Activated CD8-positive, alpha-beta T cell treated with anti-CD3 and anti-CD28 coated beads for 36 hours (primary cell): ENCODE results near the gene KCNJ15. TPM values are rescaled to one million over a fixed set of nuclear protein-coding genes. Genes with fewer than 3 reads are reported as not detected.

ENCODE experiments used
- ATAC-seq: fragments of 200-7000 bp; cut with Tn5 transposase; one replicate; pipeline ENCODE4 v1.10.0; 2021; ENCODE audit warnings: mild to moderate bottlenecking, moderate library complexity
- CTCF ChIA-PET: fragments of 350-600 bp; sonication (Branson Sonifier 250); formaldehyde crosslinking; loops from one replicate; lab custom pipeline; 2021; ENCODE audit warnings: antibody characterized with exemption; lab: Charles Lee
- POLR2A ChIA-PET: fragments of 350-600 bp; sonication (Branson Sonifier 250); formaldehyde crosslinking; loops from one replicate; lab custom pipeline; 2021; ENCODE audit warnings: antibody characterized with exemption; lab: Charles Lee
- DNase-seq: peaks from one replicate; pipeline ENCODE4 v3.0.0-alpha.2; 2020
- H3K27ac Mint-ChIP-seq: one replicate; pipeline ENCODE4 v1.8.0; 2021; ENCODE audit warnings: mild to moderate bottlenecking, mixed read lengths
- H3K27me3 Mint-ChIP-seq: one replicate; pipeline ENCODE4 v1.8.0; 2021; ENCODE audit warnings: mixed read lengths
- H3K36me3 Mint-ChIP-seq: one replicate; pipeline ENCODE4 v1.8.0; 2021; ENCODE audit warnings: low read depth, mixed read lengths
- H3K4me1 Mint-ChIP-seq: one replicate; pipeline ENCODE4 v1.8.0; 2021; ENCODE audit warnings: low read depth, mixed read lengths
- H3K4me3 Mint-ChIP-seq: one replicate; pipeline ENCODE4 v1.8.0; 2021; ENCODE audit warnings: mild to moderate bottlenecking, moderate library complexity, mixed read lengths
- H3K9me3 Mint-ChIP-seq: one replicate; pipeline ENCODE4 v1.8.0; 2021; ENCODE audit warnings: mixed read lengths
- CTCF ChIP-seq: fragments of 200-600 bp; IDR thresholded peaks from one replicate; pipeline ENCODE4 v1.8.0; 2022; ENCODE audit warnings: antibody characterized with exemption, mild to moderate bottlenecking
- intact Hi-C: fragments of 100-400 bp; cut with micrococcal nuclease; formaldehyde crosslinking; loops from one replicate; pipeline ENCODE4 v1.10.0; 2022
- total RNA-seq, 2 experiments: library from RNA; stranded (reverse); gene quantifications; one replicate each; pipeline ENCODE4 v1.2.3, GENCODE V29; 2021

KCNJ15 gene
- total RNA-seq, 2 experiments from 2014 or later = 0.43 TPM; not detected in 1

- DNase-seq = no peak
- Mint-ChIP-seq H3K27me3 (no peaks in the 10 kb centered on the region), H3K4me3 (no peak overlapping the region), H3K27ac (no peak overlapping the region), H3K9me3 (no peaks in the 10 kb centered on the region), H3K4me1 (no peaks in the 10 kb centered on the region), H3K36me3 (no peaks in the 10 kb centered on the region)
- POLR2A ChIA-PET = no interaction called here
- CTCF ChIA-PET = interaction anchor here (0.8 to 2.5 kb wide), 5 partner anchors 19 to 116 kb away, joined by 3 to 12 read pairs (median 4); no protein-coding TSS in a partner anchor
- ATAC-seq = no peak
- TF ChIP-seq CTCF = no peak
- intact Hi-C loops = no loop called here
Observed at GRCh38 chr21:38333301-38334272, 76.8 kb downstream of the KCNJ15 start.

- DNase-seq = no peak
- ChIA-PET CTCF (no interaction called here), POLR2A (no interaction called here)
- no peak for ATAC-seq
- no peaks in the 10 kb centered on the region for H3K36me3 Mint-ChIP-seq
- no peak overlapping the region for H3K27ac Mint-ChIP-seq
- H3K4me3 Mint-ChIP-seq = no peak overlapping the region
- no peaks in the 10 kb centered on the region for H3K4me1 Mint-ChIP-seq
- H3K27me3 Mint-ChIP-seq = no peaks in the 10 kb centered on the region
- no peaks in the 10 kb centered on the region for H3K9me3 Mint-ChIP-seq
- no peak for TF ChIP-seq CTCF
- intact Hi-C loops = no loop called here
Observed at GRCh38 chr21:38334866-38335265, 78.1 kb downstream of the KCNJ15 start.

GRCh38 chr21:38337793-38338192 lies 81.0 kb downstream of the KCNJ15 start:
- intact Hi-C loops = no loop called here
- no peak overlapping the region for H3K4me3 Mint-ChIP-seq
- no peaks in the 10 kb centered on the region for H3K4me1 Mint-ChIP-seq
- no peaks in the 10 kb centered on the region for H3K27me3 Mint-ChIP-seq
- no peak for ATAC-seq
- no peaks in the 10 kb centered on the region for H3K9me3 Mint-ChIP-seq
- CTCF ChIA-PET = interaction anchor here (1.0 kb wide), 1 partner anchor 119 kb away, joined by 4 read pairs; no protein-coding TSS in a partner anchor
- no peaks in the 10 kb centered on the region for H3K36me3 Mint-ChIP-seq
- DNase-seq = no peak
- no peak for TF ChIP-seq CTCF
- POLR2A ChIA-PET = no interaction called here
- H3K27ac Mint-ChIP-seq = no peak overlapping the region

GRCh38 chr21:38340131-38340530 lies 83.3 kb downstream of the KCNJ15 start:
- Mint-ChIP-seq H3K9me3 (no peaks in the 10 kb centered on the region), H3K4me3 (no peak overlapping the region), H3K36me3 (no peaks in the 10 kb centered on the region), H3K27me3 (no peaks in the 10 kb centered on the region), H3K4me1 (no peaks in the 10 kb centered on the region), H3K27ac (no peak overlapping the region)
- ChIA-PET CTCF (interaction anchor here (1.7 kb wide), 1 partner anchor 12 kb away, joined by 7 read pairs; no protein-coding TSS in a partner anchor), POLR2A (no interaction called here)
- no peak for TF ChIP-seq CTCF
- ATAC-seq = no peak
- intact Hi-C loops = no loop called here
- DNase-seq = no peak

- POLR2A ChIA-PET = no interaction called here
- no peak for TF ChIP-seq CTCF
- H3K27me3 Mint-ChIP-seq = no peaks in the 10 kb centered on the region
- no peaks in the 10 kb centered on the region for H3K36me3 Mint-ChIP-seq
- DNase-seq = no peak
- no peak overlapping the region for H3K27ac Mint-ChIP-seq
- H3K4me3 Mint-ChIP-seq = no peak overlapping the region
- H3K9me3 Mint-ChIP-seq = no peaks in the 10 kb centered on the region
- no peaks in the 10 kb centered on the region for H3K4me1 Mint-ChIP-seq
- intact Hi-C loops = no loop called here
- CTCF ChIA-PET = interaction anchor here (2.9 to 3.0 kb wide), 2 partner anchors 11 to 14 kb away, joined by 10 to 13 read pairs; no protein-coding TSS in a partner anchor
- ATAC-seq = no peak
Observed at GRCh38 chr21:38341546-38342012, 84.8 kb downstream of the KCNJ15 start.
